ENCODE results near the gene SLC16A12. TPM values are rescaled to one million over a fixed set of nuclear protein-coding genes. Genes with fewer than 3 reads are reported as not detected.
"Not testable (repeated sequence)": the region's sequence is repeated elsewhere in the genome, so short reads cannot be mapped to it uniquely, and the experiment has no call there.

SLC16A12 gene
- total RNA-seq, 1 donor from 2014 or later, result 1.0 TPM

DNA sequence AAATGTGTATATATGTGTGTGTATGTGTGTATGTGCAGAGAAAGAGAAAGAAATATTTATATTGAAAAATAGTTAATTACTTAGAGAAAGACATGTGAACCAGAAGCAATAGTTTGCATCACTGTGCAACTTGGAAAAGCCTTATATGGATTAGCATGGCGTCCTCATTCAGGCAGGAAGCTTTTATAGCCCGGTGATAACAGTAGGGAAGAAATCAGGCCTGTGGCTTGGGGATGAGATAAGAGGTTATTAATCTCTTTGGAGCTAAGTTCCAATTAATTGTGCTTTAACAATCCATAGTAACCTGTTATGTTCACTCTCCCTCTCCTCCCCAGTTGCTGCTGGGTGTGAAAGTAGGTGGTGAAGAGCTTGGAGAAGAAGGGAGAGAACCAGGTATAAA lies 84.5 kb downstream of the SLC16A12 start:
- Histone ChIP-seq H3K9me3 (no peaks in the 10 kb centered on the region), H3K4me3 (no peak overlapping the region), H3K27ac (no peak overlapping the region), H3K27me3 (ENCODE audit: low read depth) (no peaks in the 10 kb centered on the region), H3K4me1 (peaks cover 9% of the 10 kb centered on the region), H3K36me3 (no peaks in the 10 kb centered on the region)
- intact Hi-C loops (cut with DNase I), result no loop called here
- ATAC-seq (no peak), DNase-seq (no peak)
- TF ChIP-seq, protein P1, sequence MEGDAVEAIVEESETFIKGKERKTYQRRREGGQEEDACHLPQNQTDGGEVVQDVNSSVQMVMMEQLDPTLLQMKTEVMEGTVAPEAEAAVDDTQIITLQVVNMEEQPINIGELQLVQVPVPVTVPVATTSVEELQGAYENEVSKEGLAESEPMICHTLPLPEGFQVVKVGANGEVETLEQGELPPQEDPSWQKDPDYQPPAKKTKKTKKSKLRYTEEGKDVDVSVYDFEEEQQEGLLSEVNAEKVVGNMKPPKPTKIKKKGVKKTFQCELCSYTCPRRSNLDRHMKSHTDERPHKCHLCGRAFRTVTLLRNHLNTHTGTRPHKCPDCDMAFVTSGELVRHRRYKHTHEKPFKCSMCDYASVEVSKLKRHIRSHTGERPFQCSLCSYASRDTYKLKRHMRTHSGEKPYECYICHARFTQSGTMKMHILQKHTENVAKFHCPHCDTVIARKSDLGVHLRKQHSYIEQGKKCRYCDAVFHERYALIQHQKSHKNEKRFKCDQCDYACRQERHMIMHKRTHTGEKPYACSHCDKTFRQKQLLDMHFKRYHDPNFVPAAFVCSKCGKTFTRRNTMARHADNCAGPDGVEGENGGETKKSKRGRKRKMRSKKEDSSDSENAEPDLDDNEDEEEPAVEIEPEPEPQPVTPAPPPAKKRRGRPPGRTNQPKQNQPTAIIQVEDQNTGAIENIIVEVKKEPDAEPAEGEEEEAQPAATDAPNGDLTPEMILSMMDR (IDR thresholded peaks at IDR 0.05), result no peak

DNA sequence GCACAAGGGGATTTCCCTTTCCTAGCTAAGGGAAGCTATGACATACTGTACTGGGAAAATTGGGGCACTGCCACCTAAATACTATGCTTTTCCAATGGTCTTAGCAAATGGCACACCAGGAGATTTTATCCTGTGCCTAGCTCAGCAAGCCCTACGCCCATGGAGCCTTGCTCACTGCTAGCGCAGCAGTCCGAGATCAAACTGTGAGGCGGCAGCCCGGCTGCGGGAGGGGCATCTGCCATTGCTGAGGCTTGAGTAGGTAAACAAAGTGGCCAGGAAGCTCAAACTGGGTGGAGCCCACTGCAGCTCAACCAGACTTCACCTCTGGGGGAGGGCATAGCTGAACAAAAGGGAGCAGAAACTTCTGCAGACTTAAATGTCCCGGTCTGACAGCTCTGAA lies 90.6 kb downstream of the SLC16A12 start:
- H3K4me3 ChIP-seq; DNase-seq; H3K27ac ChIP-seq; H3K9me3 ChIP-seq; H3K27me3 ChIP-seq (ENCODE audit: low read depth); H3K4me1 ChIP-seq; intact Hi-C loops (cut with DNase I); ATAC-seq; H3K36me3 ChIP-seq: not testable (repeated sequence)

DNA sequence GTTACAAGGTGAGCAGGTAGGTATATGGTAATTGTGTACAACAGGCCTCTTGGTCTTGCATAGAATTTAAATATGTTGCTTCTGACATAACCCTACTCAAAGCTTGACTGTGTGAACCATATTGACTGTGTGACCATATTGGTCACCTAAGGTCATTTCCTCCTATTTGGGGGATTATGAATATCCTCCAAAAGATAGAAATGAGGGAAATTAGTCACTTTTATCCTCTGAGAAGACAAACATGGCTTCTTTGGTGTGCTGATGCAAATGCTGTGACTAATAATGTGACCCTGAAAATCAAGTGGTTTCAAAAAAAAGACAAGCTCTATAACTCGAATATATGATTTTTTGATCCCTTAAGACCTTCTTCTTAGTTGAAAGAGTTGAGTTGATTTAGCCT lies 93.1 kb downstream of the SLC16A12 start:
- intact Hi-C loops (cut with DNase I), result no loop called here
- Histone ChIP-seq H3K27me3 (ENCODE audit: low read depth) (no peaks in the 10 kb centered on the region), H3K27ac (no peak overlapping the region), H3K4me1 (no peaks in the 10 kb centered on the region), H3K36me3 (no peaks in the 10 kb centered on the region), H3K9me3 (no peaks in the 10 kb centered on the region), H3K4me3 (no peak overlapping the region)
- TF ChIP-seq, protein P1 (IDR thresholded peaks at IDR 0.05), result no peak
- ATAC-seq (no peak), DNase-seq (no peak)

DNA sequence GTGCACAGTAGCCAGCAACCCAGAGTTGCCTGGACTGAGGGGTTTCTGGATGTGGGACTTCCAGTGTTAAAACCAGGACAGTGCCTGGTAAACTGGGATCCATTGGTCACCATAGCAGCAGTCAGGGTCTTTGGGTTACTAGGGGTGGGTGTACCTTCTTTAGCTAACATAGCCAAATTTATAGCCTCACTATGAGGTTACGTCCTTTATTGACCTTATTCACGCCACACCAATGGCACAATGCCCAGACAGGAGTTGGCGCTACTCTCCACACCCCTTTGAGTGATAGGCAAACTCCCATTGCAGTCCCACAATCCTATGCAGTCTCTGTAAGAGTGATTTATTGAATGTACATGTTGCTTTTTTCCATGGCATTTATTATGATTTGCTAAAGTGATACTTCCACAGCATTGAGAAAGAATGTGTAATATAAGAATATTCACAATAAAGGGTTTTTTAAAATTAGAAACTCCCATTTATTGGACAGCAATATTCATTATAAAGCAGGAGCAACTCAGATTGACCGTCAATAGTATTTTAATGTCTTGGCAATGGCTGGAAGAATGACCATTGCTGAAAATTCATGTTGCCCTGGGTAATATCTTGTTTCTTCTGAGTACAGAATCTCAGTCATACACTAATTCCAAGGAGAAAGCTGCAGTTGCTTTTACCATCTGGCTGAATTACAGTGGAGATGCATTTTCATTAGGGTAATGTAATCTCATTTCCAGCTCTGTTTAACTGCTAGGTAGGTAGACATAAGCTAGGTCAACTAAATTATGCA lies 95.0 kb downstream of the SLC16A12 start:
- ATAC-seq (peak; percentile 73 to 78), DNase-seq (peak; percentile 67)
- Histone ChIP-seq H3K27ac (no peak overlapping the region), H3K36me3 (no peaks in the 10 kb centered on the region), H3K27me3 (ENCODE audit: low read depth) (no peaks in the 10 kb centered on the region), H3K9me3 (no peaks in the 10 kb centered on the region), H3K4me3 (no peak overlapping the region), H3K4me1 (no peaks in the 10 kb centered on the region)
- intact Hi-C loops (cut with DNase I), result no loop called here
- TF ChIP-seq, protein P1 (IDR thresholded peaks at IDR 0.05), result no peak

DNA sequence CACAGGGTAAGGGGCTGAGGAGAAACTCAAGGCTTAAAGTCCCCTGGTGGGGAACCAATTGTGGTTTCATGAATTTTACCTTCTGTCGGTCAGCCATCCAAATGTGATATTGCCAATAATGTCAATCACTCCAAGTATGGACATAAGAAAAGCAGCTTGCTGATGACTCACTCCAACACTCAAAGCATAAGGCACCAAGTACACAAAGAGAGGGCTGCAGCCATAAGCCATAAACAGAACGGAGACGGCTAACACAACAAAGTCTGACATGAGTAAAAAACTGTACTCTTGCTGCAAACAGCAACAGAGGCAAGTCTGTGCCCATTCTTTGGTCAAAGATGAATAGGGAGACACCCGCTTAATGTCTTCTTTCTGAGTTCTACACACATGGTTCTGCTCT lies 96.9 kb downstream of the SLC16A12 start:
- Histone ChIP-seq H3K4me1 (no peaks in the 10 kb centered on the region), H3K9me3 (no peaks in the 10 kb centered on the region), H3K4me3 (no peak overlapping the region), H3K27ac (no peak overlapping the region), H3K27me3 (ENCODE audit: low read depth) (no peaks in the 10 kb centered on the region), H3K36me3 (no peaks in the 10 kb centered on the region)
- no peak for DNase-seq
- TF ChIP-seq, protein P1 (IDR thresholded peaks at IDR 0.05), result no peak
- intact Hi-C loops (cut with DNase I), result no loop called here
- ATAC-seq, result no peak

DNA sequence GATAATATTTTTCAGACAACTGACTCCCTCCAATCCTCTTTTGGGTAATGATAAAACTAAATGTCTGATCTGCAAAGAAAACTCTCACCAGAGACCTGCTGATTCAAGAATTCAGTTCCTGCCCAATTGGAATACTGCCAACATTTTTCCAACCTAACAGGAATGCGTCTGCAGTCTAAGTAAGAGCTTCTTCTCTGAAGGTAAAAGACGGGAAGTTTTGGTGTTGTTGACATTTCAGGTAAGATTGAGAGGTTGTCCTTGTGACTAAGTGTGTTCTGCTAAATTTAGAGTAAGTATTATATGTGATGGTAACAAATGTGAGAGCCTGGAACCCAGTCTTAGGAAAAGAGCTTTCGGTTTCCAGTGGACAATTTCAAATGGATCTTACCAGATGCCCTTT lies 103.4 kb downstream of the SLC16A12 start:
- Histone ChIP-seq H3K9me3 (no peaks in the 10 kb centered on the region), H3K36me3 (no peaks in the 10 kb centered on the region), H3K4me1 (no peaks in the 10 kb centered on the region), H3K27ac (peak overlapping the region; percentile 25), H3K4me3 (no peak overlapping the region), H3K27me3 (ENCODE audit: low read depth) (no peaks in the 10 kb centered on the region)
- TF ChIP-seq, protein P1 (IDR thresholded peaks at IDR 0.05), result no peak
- DNase-seq (no peak), ATAC-seq (peak; percentile 86 to 96)
- intact Hi-C loops (cut with DNase I), result no loop called here

Data from lower lobe of right lung (tissue), 2 donors.